Activated T-cell treated with anti-CD3 and anti-CD28 coated beads, Interleukin-2, amount 50 U/mL, for 4 hours (primary cell): ENCODE results near the gene RGS6. TPM values are rescaled to one million over a fixed set of nuclear protein-coding genes. Genes with fewer than 3 reads are reported as not detected.

ENCODE experiments used
- ATAC-seq, 2 donors: fragments of 200-7000 bp; cut with Tn5 transposase; one replicate each; pipeline ENCODE4 v1.10.0; 2021
- DNase-seq: peaks from one replicate; pipeline ENCODE4 v3.0.0-alpha.2; 2020
- H3K27me3 Mint-ChIP-seq: one replicate; pipeline ENCODE4 v1.8.0; 2021; ENCODE audit warnings: low read depth, mixed read lengths
- H3K36me3 Mint-ChIP-seq: one replicate; pipeline ENCODE4 v1.8.0; 2022; ENCODE audit warnings: mixed read lengths; ENCODE audit not compliant: insufficient read depth
- H3K4me1 Mint-ChIP-seq: one replicate; pipeline ENCODE4 v1.8.0; 2021; ENCODE audit warnings: low read depth, mixed read lengths
- H3K4me3 Mint-ChIP-seq: one replicate; pipeline ENCODE4 v1.8.0; 2021; ENCODE audit warnings: mild to moderate bottlenecking, moderate library complexity, mixed read lengths
- H3K9me3 Mint-ChIP-seq: one replicate; pipeline ENCODE4 v1.8.0; 2021; ENCODE audit warnings: mixed read lengths
- total RNA-seq, 3 donors: library from RNA; stranded (reverse); gene quantifications; one replicate each; pipeline ENCODE4 v1.2.1, GENCODE V29; 2021

Gene RGS6
- total RNA-seq, 3 donors from 2014 or later, result 0.03 TPM; not detected in 2

GRCh38 chr14:72613231-72613974, 681.2 kb downstream of the RGS6 start:
- Mint-ChIP-seq H3K36me3 (no peaks in the 10 kb centered on the region), H3K4me3 (no peak overlapping the region), H3K4me1 (no peaks in the 10 kb centered on the region), H3K9me3 (no peaks in the 10 kb centered on the region), H3K27me3 (no peaks in the 10 kb centered on the region)
- ATAC-seq (no peak), DNase-seq (no peak)

- H3K4me3 Mint-ChIP-seq, result no peak overlapping the region
- ATAC-seq, result no peak
- H3K4me1 Mint-ChIP-seq, result no peaks in the 10 kb centered on the region
- no peaks in the 10 kb centered on the region for H3K9me3 Mint-ChIP-seq
- no peak for DNase-seq
- H3K27me3 Mint-ChIP-seq, result no peaks in the 10 kb centered on the region
- no peaks in the 10 kb centered on the region for H3K36me3 Mint-ChIP-seq
Observed at GRCh38 chr14:72613975-72614319, 681.7 kb downstream of the RGS6 start.

GRCh38 chr14:72614365-72614764, 682.1 kb downstream of the RGS6 start:
- Mint-ChIP-seq H3K4me1 (no peaks in the 10 kb centered on the region), H3K27me3 (no peaks in the 10 kb centered on the region), H3K36me3 (no peaks in the 10 kb centered on the region), H3K9me3 (no peaks in the 10 kb centered on the region), H3K4me3 (no peak overlapping the region)
- no peak for ATAC-seq
- no peak for DNase-seq

- Mint-ChIP-seq H3K36me3 (no peaks in the 10 kb centered on the region), H3K27me3 (no peaks in the 10 kb centered on the region), H3K4me1 (no peaks in the 10 kb centered on the region), H3K9me3 (no peaks in the 10 kb centered on the region), H3K4me3 (no peak overlapping the region)
- ATAC-seq, result no peak
- no peak for DNase-seq
Observed at GRCh38 chr14:72614891-72615415, 682.7 kb downstream of the RGS6 start.

GRCh38 chr14:72615451-72616121, 683.4 kb downstream of the RGS6 start:
- no peaks in the 10 kb centered on the region for H3K27me3 Mint-ChIP-seq
- no peak for ATAC-seq
- H3K4me3 Mint-ChIP-seq, result no peak overlapping the region
- no peak for DNase-seq
- H3K4me1 Mint-ChIP-seq, result no peaks in the 10 kb centered on the region
- no peaks in the 10 kb centered on the region for H3K36me3 Mint-ChIP-seq
- no peaks in the 10 kb centered on the region for H3K9me3 Mint-ChIP-seq
